T-helper 17 cell (primary cell): ENCODE results near the gene THSD4. TPM values are rescaled to one million over a fixed set of nuclear protein-coding genes. Genes with fewer than 3 reads are reported as not detected.
"Not testable (repeated sequence)": the region's sequence is repeated elsewhere in the genome, so short reads cannot be mapped to it uniquely, and the experiment has no call there.

ENCODE experiments used
- ATAC-seq: fragments of 150-1000 bp; cut with Tn5 transposase; 2 replicates; pipeline ENCODE4 v1.10.0; 2021; ENCODE audit warnings: mild to moderate bottlenecking, moderate library complexity
- DNase-seq, 3 donors: peaks; one replicate each; pipeline versions ENCODE4 v3.0.0 to v3.0.0-alpha.2; 2020 to 2021
- H3K9me3 ChIP-seq: one replicate; pipeline ENCODE4 v1.7.0; 2013; ENCODE audit warnings: low read length, mild to moderate bottlenecking; ENCODE audit not compliant: control insufficient read depth, poor library complexity, severe bottlenecking
- H3K27ac Mint-ChIP-seq: one replicate; pipeline ENCODE4 v1.8.0; 2022; ENCODE audit warnings: mild to moderate bottlenecking, moderate library complexity, mixed read lengths
- H3K27me3 Mint-ChIP-seq: one replicate; pipeline ENCODE4 v1.8.0; 2022; ENCODE audit warnings: mixed read lengths
- H3K36me3 Mint-ChIP-seq: one replicate; pipeline ENCODE4 v1.8.0; 2022; ENCODE audit warnings: low read depth, mixed read lengths
- H3K4me1 Mint-ChIP-seq: one replicate; pipeline ENCODE4 v1.8.0; 2022; ENCODE audit warnings: mild to moderate bottlenecking, mixed read lengths
- H3K4me3 Mint-ChIP-seq: one replicate; pipeline ENCODE4 v1.8.0; 2022; ENCODE audit warnings: mild to moderate bottlenecking, moderate library complexity, mixed read lengths
- total RNA-seq, 4 donors: library from RNA in 2 of 4; stranded (reverse) in 2 of 4; gene quantifications; one replicate each; pipeline ENCODE4 v1.2.3 and lab custom pipeline; 2022 to 2026

Gene THSD4
- total RNA-seq, 2 donors from 2014 or later = not detected

DNA sequence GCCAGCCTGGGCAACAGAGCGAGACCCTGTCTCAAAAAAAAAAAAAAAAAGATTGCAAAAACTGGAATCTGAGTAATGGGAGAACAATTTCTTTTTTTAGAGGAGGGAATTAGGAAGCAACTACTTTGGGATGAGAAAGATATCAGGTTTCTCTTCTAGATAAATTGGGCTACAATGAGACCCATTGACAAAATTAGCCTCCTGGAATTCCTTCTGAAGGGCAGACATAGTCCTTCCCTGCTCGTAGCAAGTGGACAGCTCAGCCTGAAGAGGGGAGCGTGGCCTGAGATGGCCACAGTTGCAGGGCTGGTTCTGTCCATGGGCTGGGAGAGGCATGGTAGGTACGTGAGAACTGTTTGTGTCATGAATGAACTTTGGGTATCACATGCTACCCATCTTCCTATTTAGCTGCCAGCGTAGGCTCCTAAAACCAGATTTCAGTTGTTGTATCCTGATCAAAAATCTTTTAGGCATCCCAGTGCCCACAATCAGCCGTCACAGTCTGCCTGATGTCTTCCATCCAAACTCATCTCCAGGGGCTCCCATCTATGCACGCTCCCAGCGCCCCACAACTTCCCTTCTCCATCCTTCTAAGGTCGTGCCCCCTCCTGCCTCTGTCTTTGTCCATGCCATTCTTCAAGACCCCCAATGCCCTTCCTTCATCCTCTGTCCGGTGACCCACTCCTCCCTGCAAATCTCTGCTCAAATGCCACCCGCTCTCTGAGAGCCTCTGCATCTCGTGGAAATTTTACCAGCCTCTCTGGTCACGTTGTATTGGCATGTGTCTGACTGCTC, 603.0 kb downstream of the THSD4 start:
- ATAC-seq = no peak
- peaks cover 22% of the 10 kb centered on the region for H3K27me3 Mint-ChIP-seq

GRCh38 chr15:71723344-71723743, 608.1 kb downstream of the THSD4 start:
- no peak overlapping the region for H3K27ac Mint-ChIP-seq

More for the DNA sequence above, 603.0 kb downstream of the THSD4 start:
- Mint-ChIP-seq H3K4me1 (no peaks in the 10 kb centered on the region), H3K27ac (no peak overlapping the region), H3K36me3 (no peaks in the 10 kb centered on the region), H3K4me3 (no peak overlapping the region)
- DNase-seq = no peak
- no peaks in the 10 kb centered on the region for H3K9me3 ChIP-seq

GRCh38 chr15:71725207-71725955, 610.1 kb downstream of the THSD4 start:
- not testable (repeated sequence) for H3K36me3 Mint-ChIP-seq, H3K4me3 Mint-ChIP-seq, H3K27ac Mint-ChIP-seq, H3K4me1 Mint-ChIP-seq, H3K9me3 ChIP-seq, DNase-seq, ATAC-seq
- H3K27me3 Mint-ChIP-seq = peaks cover 17% of the 10 kb centered on the region

More at GRCh38 chr15:71723344-71723743, 608.1 kb downstream of the THSD4 start:
- H3K4me1 Mint-ChIP-seq = no peaks in the 10 kb centered on the region
- DNase-seq (no peak), ATAC-seq (no peak)
- no peaks in the 10 kb centered on the region for H3K36me3 Mint-ChIP-seq
- H3K4me3 Mint-ChIP-seq = no peak overlapping the region
- H3K9me3 ChIP-seq = no peaks in the 10 kb centered on the region
- peaks cover 13% of the 10 kb centered on the region for H3K27me3 Mint-ChIP-seq

GRCh38 chr15:71728881-71729280, 613.6 kb downstream of the THSD4 start:
- peaks cover 5% of the 10 kb centered on the region for H3K4me1 Mint-ChIP-seq
- H3K27ac Mint-ChIP-seq = no peak overlapping the region
- H3K27me3 Mint-ChIP-seq = peaks cover 23% of the 10 kb centered on the region
- ATAC-seq = no peak
- no peak overlapping the region for H3K4me3 Mint-ChIP-seq
- peaks cover 2% of the 10 kb centered on the region for H3K36me3 Mint-ChIP-seq
- H3K9me3 ChIP-seq = no peaks in the 10 kb centered on the region
- DNase-seq = no peak

- DNase-seq (no peak), ATAC-seq (no peak)
- H3K27me3 Mint-ChIP-seq = peaks cover 23% of the 10 kb centered on the region
- no peaks in the 10 kb centered on the region for H3K9me3 ChIP-seq
- peaks cover 5% of the 10 kb centered on the region for H3K4me1 Mint-ChIP-seq
- peaks cover 2% of the 10 kb centered on the region for H3K36me3 Mint-ChIP-seq
- H3K4me3 Mint-ChIP-seq = no peak overlapping the region
- H3K27ac Mint-ChIP-seq = no peak overlapping the region
Measured at GRCh38 chr15:71729319-71729718, 614.0 kb downstream of the THSD4 start.

DNA sequence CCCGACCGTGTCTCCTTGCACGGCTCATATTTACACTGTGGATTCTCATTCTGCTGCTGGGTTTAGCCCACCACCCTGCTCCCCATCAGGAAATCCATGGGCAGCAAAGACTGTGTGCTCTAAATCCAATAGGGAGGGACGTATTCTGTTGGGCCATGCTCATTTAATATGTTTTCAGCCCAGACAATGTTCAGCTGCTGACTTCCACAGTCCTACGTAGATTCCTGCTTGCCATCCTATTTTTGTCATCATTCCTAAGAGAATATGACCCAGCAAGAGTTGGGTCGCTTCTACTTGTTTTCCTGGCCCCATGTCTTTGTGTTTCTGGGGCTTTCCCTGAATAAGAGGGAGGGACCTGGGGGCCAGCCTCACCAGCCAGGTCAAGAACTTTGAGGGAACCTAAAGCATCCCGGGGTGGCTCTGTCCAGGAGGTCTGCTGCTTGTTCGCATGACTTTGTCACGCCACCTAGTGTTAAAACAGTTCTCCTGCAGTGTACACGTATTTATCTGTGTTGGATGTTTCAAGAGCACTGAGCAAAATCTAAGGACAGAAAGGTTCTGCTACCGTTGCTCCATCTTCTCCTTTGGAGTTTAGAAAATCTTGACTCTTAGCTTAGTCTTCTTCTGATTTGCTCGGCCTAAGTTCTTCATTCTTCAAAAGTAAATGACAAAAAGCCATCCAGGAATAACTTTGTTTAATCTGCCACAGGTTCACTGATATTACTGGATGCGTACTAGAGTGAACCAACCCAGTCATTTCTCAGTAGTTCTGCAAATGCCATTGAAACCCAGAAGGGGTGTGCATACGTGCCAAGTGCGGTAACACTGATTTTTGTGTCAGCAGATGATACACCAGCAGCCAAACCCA, 615.2 kb downstream of the THSD4 start:
- H3K36me3 Mint-ChIP-seq = peaks cover 2% of the 10 kb centered on the region
- DNase-seq (no peak), ATAC-seq (peak; percentile 48)
- H3K4me1 Mint-ChIP-seq = peaks cover 5% of the 10 kb centered on the region
- H3K4me3 Mint-ChIP-seq = no peak overlapping the region
- no peak overlapping the region for H3K27ac Mint-ChIP-seq
- peaks cover 23% of the 10 kb centered on the region for H3K27me3 Mint-ChIP-seq
- H3K9me3 ChIP-seq = no peaks in the 10 kb centered on the region

DNA sequence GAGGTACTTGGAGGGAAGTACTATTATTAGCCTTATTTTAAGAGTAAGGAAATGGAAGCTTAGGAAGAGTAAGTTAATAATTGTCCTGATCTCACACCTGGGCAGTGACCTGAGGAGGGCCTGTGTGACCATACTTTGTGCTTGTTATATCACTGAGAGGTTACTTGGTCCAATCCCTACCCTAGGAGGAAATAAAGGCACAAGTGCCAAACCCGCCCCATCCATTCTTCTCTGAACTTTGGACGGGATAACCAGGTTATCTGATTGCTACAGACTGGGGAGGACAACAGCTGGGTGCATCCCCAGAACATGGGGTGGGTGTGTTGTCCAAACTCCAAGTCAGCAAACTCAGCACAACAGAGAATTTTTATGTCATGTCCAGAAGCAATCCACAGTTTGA, 617.4 kb downstream of the THSD4 start:
- Mint-ChIP-seq H3K4me1 (peaks cover 5% of the 10 kb centered on the region), H3K36me3 (peaks cover 2% of the 10 kb centered on the region), H3K27me3 (peaks cover 30% of the 10 kb centered on the region), H3K4me3 (no peak overlapping the region), H3K27ac (no peak overlapping the region)
- ATAC-seq (no peak), DNase-seq (no peak)
- H3K9me3 ChIP-seq = no peaks in the 10 kb centered on the region

- no peaks in the 10 kb centered on the region for H3K9me3 ChIP-seq
- ATAC-seq = no peak
- Mint-ChIP-seq H3K27ac (no peak overlapping the region), H3K27me3 (peaks cover 34% of the 10 kb centered on the region), H3K4me3 (no peak overlapping the region), H3K36me3 (peaks cover 2% of the 10 kb centered on the region), H3K4me1 (peaks cover 5% of the 10 kb centered on the region)
- DNase-seq = no peak
Measured at GRCh38 chr15:71733122-71733521, 617.9 kb downstream of the THSD4 start.

DNA sequence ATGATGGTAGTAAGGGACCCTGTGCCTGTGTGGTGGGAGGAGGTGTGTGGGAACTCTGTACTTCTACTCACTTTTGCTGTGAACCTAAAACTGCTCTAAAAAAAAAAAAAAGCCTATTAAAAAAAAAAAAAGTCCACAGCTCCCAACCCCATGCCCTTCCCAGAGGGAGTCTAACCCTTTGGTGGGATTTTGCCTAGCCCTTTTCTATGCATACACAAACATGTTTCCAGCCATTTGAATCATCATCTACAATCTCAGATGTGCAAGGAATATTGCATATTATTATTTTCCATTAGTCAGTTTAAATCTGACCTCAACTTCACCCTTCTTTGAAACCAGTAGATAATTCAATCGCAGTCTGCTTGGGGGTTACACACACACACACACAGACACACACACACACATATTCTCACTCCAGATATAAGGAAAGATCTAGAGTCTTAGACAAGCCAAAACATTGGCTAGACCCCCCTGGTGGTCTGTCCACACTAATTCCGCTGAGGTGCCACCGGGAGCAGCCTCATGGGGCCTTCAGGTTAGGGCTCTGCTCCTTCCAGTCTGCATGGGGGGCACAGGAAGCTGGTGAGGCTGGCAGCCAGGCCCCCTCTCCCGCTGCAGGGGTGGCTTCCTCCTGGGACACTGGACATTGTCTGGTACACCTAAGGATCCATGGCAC, 619.6 kb downstream of the THSD4 start:
- ATAC-seq = no peak
- Mint-ChIP-seq H3K36me3 (peaks cover 2% of the 10 kb centered on the region), H3K27ac (no peak overlapping the region), H3K4me3 (no peak overlapping the region), H3K4me1 (peaks cover 3% of the 10 kb centered on the region), H3K27me3 (peaks cover 32% of the 10 kb centered on the region)
- DNase-seq = no peak
- no peaks in the 10 kb centered on the region for H3K9me3 ChIP-seq

DNA sequence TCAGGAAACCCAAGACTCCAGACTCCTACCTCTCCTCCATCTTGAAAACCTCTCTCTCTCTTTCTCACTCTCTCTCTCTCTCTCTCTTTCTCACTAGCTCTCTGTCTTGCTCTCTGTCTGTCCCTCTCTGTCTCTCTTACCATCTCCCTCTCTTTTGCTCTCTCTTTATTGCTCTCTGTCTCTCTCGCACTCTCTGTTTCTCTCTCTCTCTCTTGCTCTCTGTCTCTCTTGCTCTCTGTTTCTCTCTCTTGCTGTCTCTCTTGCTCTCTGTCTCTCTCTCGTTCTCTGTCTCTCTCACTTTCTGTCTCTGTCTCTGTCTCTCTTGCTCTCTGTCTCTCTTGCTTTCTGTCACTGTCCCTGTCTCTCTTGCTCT, 620.1 kb downstream of the THSD4 start:
- peaks cover 3% of the 10 kb centered on the region for H3K4me1 Mint-ChIP-seq
- H3K36me3 Mint-ChIP-seq = peaks cover 2% of the 10 kb centered on the region
- no peaks in the 10 kb centered on the region for H3K9me3 ChIP-seq
- H3K27me3 Mint-ChIP-seq = peaks cover 32% of the 10 kb centered on the region
- ATAC-seq = no peak
- H3K4me3 Mint-ChIP-seq = no peak overlapping the region
- H3K27ac Mint-ChIP-seq = no peak overlapping the region
- no peak for DNase-seq

GRCh38 chr15:71736286-71736947, 621.1 kb downstream of the THSD4 start:
- no peaks in the 10 kb centered on the region for H3K9me3 ChIP-seq
- H3K27ac Mint-ChIP-seq = no peak overlapping the region
- DNase-seq = no peak
- ATAC-seq = no peak
- H3K4me1 Mint-ChIP-seq = peaks cover 3% of the 10 kb centered on the region
- H3K27me3 Mint-ChIP-seq = peaks cover 37% of the 10 kb centered on the region
- no peak overlapping the region for H3K4me3 Mint-ChIP-seq
- H3K36me3 Mint-ChIP-seq = peaks cover 2% of the 10 kb centered on the region

- Mint-ChIP-seq H3K27ac (no peak overlapping the region), H3K4me3 (no peak overlapping the region), H3K4me1 (no peaks in the 10 kb centered on the region), H3K27me3 (peaks cover 34% of the 10 kb centered on the region), H3K36me3 (peaks cover 2% of the 10 kb centered on the region)
- ATAC-seq (no peak), DNase-seq (no peak)
- H3K9me3 ChIP-seq = no peaks in the 10 kb centered on the region
Measured at GRCh38 chr15:71737761-71738160, 622.5 kb downstream of the THSD4 start.
